Lower leg skin (tissue), 3 donors: ENCODE measurements around the gene GSN.

Source experiments
- CTCF ChIP-seq, 3 donors: fragments of 450-650 bp; IDR thresholded peaks; one replicate each; pipeline ENCODE4 v1.5.1; 2016; ENCODE audit warnings: antibody characterized with exemption in 3 of 3, mild to moderate bottlenecking in 3 of 3, moderate library complexity in 2 of 3
- POLR2A ChIP-seq, 2 donors: fragments of 450-650 bp; IDR thresholded peaks; one replicate each; pipeline ENCODE4 v1.6.1; 2016 to 2017; ENCODE audit warnings: antibody characterized with exemption in 2 of 2, mild to moderate bottlenecking in 1 of 2, moderate library complexity in 1 of 2

GRCh38 chr9:121240472-121241135 lies 27.4 kb upstream of the GSN start:
- TF ChIP-seq CTCF (IDR thresholded peaks at IDR 0.05) (no peak), POLR2A (IDR thresholded peaks at IDR 0.05) (no peak)
